SKM-1 treated with dmso at 0.1 percent for 144 hours (cell line): ENCODE measurements around the gene KCNK15.
"Not testable (repeated sequence)": the region's sequence is repeated elsewhere in the genome, so short reads cannot be mapped to it uniquely, and the experiment has no call there.

Experiments
- DNase-seq: peaks from one replicate; lab custom pipeline; 2025; ENCODE audit not compliant: unreplicated experiment; lab: John Stamatoyannopoulos, UW

Gene KCNK15

GRCh38 chr20:44756011-44756688 is 10.5 kb downstream of the KCNK15 start:
- DNase-seq: no peak

DNA sequence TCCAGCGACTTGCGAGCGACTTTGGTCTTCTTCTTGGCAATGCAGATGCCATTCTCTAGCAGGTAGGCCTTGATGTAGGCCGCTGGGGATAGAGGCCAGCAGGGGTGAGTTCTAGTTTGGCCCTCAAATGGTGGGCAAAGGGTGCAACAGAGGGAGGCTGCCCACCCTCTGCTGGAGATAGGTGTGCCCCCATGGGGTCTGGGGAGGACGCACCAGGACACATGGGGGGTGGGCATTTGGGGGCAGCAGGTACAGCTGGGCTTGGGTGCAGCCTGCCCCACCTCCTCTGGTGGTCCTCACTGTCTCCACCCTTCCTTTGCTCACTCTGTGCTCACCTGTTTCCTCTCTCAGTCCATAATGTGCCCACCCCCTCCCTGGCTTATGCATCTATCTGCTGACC is 11.3 kb downstream of the KCNK15 start:
- no peak for DNase-seq

DNA sequence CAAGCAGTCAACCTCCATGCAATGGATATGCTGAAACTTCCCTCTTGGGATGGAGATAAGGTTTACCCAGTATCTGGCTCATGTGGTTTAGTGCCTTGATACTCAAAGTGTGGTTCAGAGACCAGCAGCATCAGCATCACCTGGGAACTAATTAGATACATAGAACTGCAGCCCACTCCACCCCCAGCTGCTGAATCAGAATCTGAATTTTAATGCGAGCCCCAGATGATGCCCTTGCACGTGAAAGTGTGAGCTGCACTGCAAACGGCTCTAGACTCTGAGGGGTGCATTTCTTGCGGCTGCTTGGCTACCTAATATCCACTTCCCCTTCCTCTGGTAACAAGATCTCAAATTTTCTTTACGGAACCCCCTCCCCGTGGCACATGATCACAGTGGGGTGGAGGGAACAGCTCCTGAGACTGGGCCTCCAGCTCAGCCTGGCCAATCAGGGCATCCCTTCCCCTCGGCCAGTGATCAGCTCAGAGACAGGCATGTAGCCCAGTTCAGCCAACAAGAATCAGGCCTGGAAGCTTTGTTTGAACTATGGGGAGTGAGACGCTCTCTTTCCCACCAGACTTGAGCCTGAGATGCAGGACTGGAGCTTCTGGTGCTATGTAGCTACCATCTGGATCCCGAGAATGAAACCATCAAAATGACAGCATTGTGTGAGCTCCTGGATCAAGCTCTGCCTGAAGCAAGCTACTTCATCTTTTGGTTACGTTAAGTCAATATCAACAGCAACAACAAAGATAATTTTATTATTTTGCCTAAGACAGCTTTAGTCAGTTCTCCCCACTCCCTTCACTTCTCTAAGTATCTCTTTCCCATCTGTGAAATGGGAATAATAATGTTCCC is 12.8 kb downstream of the KCNK15 start:
- DNase-seq: no peak

GRCh38 chr20:44759595-44759994 is 13.9 kb downstream of the KCNK15 start:
- DNase-seq: no peak

- no peak for DNase-seq
Observed at GRCh38 chr20:44761423-44761822, 15.8 kb downstream of the KCNK15 start.

DNA sequence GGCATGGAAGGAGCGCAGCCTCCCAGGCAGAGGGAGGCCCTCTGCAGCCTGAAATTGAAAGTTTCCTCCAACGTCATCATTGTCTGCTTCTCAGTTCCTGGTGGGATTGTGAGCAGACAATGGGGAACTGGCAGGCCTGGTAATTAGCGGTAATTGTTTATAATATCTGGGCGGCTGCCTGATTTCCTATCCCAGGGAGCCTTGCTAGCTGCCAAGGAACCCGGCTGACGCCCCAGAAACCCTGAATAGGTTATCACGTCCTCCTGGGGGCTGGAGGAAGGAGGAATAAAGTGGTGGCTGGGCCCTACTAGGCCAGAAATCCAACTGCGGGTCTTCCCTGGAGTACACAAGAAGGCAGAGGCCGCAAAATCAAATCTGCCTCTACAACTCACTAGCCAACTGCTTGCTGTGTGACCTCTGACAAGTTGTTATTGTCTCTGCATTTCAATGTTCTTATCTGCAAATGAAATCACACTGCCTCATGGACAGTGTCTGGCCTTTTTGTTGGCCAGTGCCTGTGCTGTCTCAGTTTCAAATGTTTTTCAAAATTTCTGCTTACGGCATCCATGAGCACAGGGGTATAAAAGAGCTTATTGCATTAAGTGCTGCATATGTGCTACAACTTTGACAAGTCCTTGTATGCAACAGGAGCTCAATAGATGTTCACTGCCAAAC is 16.9 kb downstream of the KCNK15 start:
- DNase-seq: no peak

DNA sequence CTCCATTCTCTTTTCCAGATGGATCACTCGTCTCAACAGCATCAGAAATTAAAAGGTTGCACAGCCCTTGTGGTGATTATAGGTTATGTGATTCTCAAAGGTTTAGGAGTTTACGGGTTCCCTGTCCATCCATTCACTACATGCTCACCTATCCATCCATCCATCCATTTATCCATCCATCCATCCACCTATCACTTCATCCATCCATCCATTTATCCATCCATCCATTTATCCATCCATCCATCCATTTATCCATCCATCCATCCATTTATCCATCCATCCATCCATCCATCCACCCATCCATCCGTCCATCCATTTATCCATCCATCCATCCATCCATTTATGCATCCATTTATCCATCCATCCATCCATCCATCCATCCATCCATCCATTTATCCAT is 18.1 kb downstream of the KCNK15 start:
- not testable (repeated sequence) for DNase-seq

DNA sequence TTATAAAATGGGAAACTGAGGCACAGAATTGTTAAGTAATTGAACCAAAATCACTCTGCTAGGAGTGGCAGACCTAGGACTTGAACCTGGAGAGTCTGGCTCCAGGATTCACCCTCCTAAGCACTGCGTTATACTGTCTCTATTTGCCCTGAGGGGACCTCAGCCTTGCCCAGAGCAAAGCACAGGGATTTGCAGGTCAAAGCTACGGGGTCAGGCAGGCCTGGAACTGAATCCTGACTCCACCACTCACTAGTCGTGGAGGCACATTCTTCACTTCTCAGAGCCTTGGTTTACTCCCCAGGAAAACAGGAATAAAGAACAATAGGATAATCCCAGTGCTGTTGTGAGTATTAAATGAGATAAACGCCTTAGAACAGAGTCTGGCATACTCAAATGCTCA is 19.4 kb downstream of the KCNK15 start:
- no peak for DNase-seq

- DNase-seq: no peak
Observed at GRCh38 chr20:44765701-44766347, 20.2 kb downstream of the KCNK15 start.

DNA sequence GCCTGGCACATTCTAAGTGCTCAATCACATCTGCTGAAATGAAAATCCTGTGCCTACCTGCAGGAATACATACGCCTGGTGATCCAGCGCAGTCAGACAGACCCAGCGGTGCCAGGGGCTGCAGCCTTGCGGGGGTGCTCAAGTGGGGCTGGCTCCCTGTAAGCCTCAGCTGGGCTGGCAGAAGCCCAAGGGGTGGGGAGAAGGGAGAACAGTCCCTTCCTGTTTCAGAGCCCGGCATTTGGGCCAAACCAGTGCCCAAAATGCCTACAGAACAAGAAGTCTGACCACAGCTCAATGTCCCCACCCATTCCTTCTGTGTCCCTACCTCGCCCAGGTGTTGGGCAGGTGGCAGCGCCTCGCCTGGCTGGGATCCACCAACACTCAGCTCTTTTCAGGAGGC is 22.6 kb downstream of the KCNK15 start:
- DNase-seq: no peak

GRCh38 chr20:44768854-44769480 is 23.3 kb downstream of the KCNK15 start:
- DNase-seq: no peak

DNA sequence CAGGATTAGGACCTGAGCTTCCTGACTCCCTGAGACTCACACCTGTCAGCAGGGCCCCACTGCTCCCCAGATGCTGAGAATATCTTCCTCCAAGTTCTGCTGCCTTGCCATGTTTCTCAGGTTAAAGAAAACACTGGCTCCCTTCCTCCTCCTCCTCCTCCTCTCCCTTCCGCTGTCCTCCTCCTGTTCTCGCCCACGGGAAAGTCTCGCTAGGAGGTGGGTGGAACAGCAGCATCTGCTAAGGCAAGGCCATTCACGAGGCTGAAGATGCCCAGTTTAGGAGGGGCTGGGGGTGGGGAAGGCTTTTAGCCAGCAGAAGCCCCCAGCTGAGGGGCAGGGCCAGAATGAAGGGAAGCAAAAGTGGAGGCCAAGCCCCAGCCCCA is 23.8 kb downstream of the KCNK15 start:
- DNase-seq: no peak

- no peak for DNase-seq
Observed at GRCh38 chr20:44770484-44771171, 25.0 kb downstream of the KCNK15 start.

GRCh38 chr20:44771172-44771535 is 25.5 kb downstream of the KCNK15 start:
- DNase-seq: no peak

DNA sequence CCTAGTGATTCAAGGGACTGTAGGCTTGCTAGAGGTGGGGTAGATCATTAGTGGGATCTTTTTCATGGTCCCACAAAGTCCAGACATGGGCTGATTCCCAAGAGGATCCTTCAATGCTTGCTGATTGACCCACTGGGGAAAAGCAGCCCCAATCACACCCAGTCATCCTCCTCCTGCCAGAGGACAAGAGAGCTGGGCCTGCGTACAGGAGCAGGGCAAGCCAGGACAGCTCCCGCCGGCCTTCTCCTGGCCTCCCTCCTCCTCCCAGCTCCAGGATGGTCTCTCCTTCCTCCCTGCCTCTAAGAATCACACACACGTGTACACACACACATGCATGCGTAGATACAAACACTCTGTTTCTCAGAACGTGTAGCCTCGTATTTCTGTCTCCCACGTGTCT is 27.0 kb downstream of the KCNK15 start:
- DNase-seq: no peak

DNA sequence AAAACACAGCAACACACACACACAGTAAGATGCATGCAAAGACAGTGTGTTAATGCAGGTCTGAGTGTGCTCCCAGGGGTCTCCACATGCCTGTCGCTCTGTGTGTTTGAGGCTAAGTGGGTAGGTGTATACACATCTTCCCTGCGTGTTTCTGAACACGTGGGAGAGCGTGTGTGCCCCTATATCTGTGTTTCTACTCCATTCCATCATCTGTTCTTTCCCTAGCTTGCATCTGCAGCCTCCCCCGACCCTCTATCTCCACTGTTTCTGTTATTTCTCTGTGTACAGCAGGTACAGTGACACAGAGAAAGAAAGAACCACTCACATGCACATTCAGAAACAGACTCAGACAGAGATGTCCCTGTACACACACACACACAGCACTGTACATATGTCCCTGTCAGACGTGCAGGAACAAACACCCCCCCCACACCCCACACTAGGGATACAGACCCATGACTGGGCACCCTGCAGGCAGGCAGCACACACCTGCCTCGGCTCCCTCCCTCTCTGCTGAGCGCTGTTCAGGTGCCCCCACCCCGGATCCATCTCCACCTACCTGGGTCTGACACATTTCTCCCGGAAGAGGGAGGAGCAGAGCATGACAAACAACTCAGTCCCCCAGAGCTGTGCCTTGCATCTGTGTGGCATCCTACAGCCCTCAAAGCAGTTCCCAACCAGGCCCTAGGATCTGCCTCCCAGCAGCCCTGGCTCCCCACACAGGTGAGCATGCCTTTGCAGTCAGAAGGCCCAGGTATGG is 27.6 kb downstream of the KCNK15 start:
- DNase-seq: no peak

DNA sequence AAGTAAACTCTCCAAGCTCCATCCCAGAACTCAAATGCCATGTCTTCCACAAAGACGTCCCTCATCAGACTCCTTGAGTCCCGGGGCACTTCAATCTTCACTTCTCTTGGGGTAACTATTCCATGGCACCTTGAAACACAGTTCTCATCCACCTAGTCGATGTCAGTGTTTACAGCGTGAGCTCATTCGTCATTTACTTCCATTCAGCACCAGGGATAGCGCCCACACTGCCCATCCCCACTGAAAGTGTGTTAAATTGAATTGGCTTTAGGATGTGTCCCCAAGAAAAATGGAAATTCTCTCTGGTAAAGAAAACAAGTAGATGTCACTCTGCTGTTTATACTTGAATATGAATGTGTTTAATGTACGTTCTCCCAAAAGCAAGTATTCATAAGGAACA is 31.3 kb downstream of the KCNK15 start:
- no peak for DNase-seq

DNA sequence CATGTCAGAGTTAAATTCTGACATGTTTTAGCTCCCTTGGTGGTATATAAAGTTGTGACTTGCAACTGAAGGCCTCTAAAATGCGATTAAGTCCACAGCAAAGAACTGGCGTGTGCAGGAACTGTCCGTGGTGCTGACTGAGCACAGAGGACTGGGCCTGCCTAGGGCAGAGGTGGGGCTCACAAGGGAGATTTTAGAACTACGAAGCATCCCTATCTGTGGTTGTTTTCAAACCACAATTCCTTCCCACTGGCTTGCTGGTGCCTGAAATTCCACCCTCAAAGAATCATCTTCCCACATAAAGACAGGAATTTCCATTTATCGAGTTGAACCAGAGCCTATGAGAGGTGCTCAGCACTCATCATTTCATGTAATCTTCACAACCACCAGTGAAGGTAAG is 34.6 kb downstream of the KCNK15 start:
- no peak for DNase-seq

DNA sequence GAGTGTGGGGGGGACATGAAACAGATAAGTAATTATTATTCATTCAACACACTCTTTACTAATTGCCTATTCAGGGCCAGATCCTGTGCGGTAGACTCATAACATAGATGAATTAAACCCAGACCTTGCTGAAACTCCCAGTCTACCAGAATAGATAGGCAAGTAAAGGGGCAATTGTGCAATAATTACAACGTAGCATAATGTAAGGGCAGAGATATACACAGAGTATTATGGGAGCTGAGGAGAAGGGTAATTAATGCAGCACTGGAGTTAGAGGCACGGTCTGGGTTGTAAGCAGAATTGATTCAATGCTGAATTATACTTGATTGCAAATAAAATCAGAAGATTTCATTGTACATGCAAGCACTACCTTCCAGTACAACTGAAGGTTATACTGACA is 35.5 kb downstream of the KCNK15 start:
- no peak for DNase-seq

DNA sequence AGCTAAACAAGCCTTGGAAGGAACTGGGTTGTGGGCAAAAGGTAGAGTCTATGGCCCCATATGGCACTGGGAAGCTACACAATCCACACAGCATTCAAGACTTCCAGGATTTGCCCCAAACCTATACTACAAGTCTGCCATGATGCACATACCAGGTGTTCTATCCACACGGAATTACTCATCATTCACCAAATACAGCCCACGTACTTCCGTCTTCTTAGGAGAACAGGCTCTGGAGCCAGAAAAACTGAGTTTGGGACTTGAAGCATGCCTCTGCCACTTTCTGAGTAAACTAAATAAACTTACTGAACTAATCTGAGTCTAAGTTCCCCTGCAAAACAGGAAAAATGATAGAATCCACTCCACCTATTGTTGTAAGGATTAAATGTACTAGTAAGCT is 36.1 kb downstream of the KCNK15 start:
- DNase-seq: no peak
